ENCODE data around the gene MOB2.

DNA sequence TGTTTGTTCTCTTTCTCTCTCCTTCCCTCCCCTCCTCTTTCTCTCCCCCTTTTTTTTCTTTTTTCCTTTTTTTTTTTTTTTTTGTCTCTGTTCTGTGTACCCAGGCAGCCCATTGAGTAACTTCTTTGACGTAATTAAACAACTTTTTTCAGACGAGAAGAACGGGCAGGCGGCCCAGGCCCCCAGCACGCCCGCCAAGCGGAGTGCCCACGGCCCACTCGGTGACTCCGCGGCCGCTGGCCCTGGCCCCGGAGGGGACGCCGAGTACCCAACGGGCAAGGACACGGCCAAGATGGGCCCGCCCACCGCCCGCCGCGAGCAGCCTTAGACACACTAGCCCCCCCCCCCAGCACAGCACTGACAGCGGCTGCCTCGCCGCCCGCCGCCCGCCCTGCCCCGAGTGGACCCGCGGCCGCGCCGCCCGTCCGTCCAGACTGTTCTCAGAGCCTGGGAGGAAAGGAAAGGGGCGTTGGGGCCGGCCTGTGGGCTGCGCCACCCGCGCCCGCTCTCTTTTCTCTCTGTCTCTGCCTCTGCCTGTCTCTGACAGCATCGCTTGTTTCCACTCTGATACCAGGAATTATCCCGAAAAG is 26.1 kb downstream of the MOB2 start:
- TF ChIP-seq, protein P1, sequence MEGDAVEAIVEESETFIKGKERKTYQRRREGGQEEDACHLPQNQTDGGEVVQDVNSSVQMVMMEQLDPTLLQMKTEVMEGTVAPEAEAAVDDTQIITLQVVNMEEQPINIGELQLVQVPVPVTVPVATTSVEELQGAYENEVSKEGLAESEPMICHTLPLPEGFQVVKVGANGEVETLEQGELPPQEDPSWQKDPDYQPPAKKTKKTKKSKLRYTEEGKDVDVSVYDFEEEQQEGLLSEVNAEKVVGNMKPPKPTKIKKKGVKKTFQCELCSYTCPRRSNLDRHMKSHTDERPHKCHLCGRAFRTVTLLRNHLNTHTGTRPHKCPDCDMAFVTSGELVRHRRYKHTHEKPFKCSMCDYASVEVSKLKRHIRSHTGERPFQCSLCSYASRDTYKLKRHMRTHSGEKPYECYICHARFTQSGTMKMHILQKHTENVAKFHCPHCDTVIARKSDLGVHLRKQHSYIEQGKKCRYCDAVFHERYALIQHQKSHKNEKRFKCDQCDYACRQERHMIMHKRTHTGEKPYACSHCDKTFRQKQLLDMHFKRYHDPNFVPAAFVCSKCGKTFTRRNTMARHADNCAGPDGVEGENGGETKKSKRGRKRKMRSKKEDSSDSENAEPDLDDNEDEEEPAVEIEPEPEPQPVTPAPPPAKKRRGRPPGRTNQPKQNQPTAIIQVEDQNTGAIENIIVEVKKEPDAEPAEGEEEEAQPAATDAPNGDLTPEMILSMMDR (conservative IDR thresholded peaks at IDR 0.05 in 1 of 2, IDR thresholded peaks at IDR 0.05 in 1 of 2; ENCODE audit: low read depth in 1 of 2, low read length in 2 of 2) = no peak
- TF ChIP-seq EZH2 (IDR thresholded peaks at IDR 0.05; ENCODE audit: low read length, missing control alignments) = no peak
